GM19099 (cell line): ENCODE measurements around the gene C1QTNF8.

ENCODE experiments used
- POLR2A ChIP-seq: IDR thresholded peaks from 3 replicates; pipeline ENCODE4 v1.6.1; 2011; ENCODE audit warnings: low read depth; ENCODE audit not compliant: insufficient read length; ENCODE audit errors: extremely low read depth

The C1QTNF8 gene

GRCh38 chr16:1079786-1080525, 16.1 kb downstream of the C1QTNF8 start:
- no peak for TF ChIP-seq POLR2A

GRCh38 chr16:1079341-1079740, 16.7 kb downstream of the C1QTNF8 start:
- TF ChIP-seq POLR2A: no peak

GRCh38 chr16:1078579-1079021, 17.4 kb downstream of the C1QTNF8 start:
- TF ChIP-seq POLR2A: no peak

- TF ChIP-seq POLR2A: no peak
Observed at GRCh38 chr16:1077877-1078578, 18.0 kb downstream of the C1QTNF8 start.

GRCh38 chr16:1076801-1077576, 19.1 kb downstream of the C1QTNF8 start:
- TF ChIP-seq POLR2A: no peak

GRCh38 chr16:1075546-1075945, 20.5 kb downstream of the C1QTNF8 start:
- TF ChIP-seq POLR2A: no peak

- no peak for TF ChIP-seq POLR2A
Observed at GRCh38 chr16:1074379-1074649, 21.7 kb downstream of the C1QTNF8 start.

- no peak for TF ChIP-seq POLR2A
Observed at GRCh38 chr16:1073566-1074378, 22.3 kb downstream of the C1QTNF8 start.

- no peak for TF ChIP-seq POLR2A
Observed at GRCh38 chr16:1073262-1073558, 22.8 kb downstream of the C1QTNF8 start.

GRCh38 chr16:1072526-1073261, 23.4 kb downstream of the C1QTNF8 start, which contains the start of gene SSTR5:
SSTR5 (plus strand) TSS chr16:1072747; CDS start chr16:1078869, 6,122 bp downstream.
- no peak for TF ChIP-seq POLR2A

GRCh38 chr16:1071561-1072225, 24.4 kb downstream of the C1QTNF8 start:
- TF ChIP-seq POLR2A: no peak

GRCh38 chr16:1070864-1071408, 25.1 kb downstream of the C1QTNF8 start:
- no peak for TF ChIP-seq POLR2A

GRCh38 chr16:1070084-1070863, 25.8 kb downstream of the C1QTNF8 start:
- TF ChIP-seq POLR2A: no peak
